Stimulated activated CD4-positive, alpha-beta T cell treated with anti-CD3 and anti-CD28 coated beads, Interleukin-1b, Interleukin-23, amount 100 ng/mL, for 48 hours (primary cell): ENCODE measurements around the gene RNF144A.

Experiments used
- DNase-seq: peaks from one replicate; pipeline ENCODE4 v3.0.0-alpha.2; 2020

The RNF144A gene

GRCh38 chr2:7048762-7049294, 131.6 kb downstream of the RNF144A start:
- DNase-seq: no peak

- no peak for DNase-seq
Observed at GRCh38 chr2:7052404-7052803, 135.2 kb downstream of the RNF144A start.

- no peak for DNase-seq
Observed at GRCh38 chr2:7053650-7054265, 136.5 kb downstream of the RNF144A start.

- no peak for DNase-seq
Observed at GRCh38 chr2:7057865-7058400, 140.7 kb downstream of the RNF144A start.

- DNase-seq: no peak
Observed at GRCh38 chr2:7060156-7060555, 142.9 kb downstream of the RNF144A start.

- DNase-seq: no peak
Observed at GRCh38 chr2:7060631-7061449, 143.6 kb downstream of the RNF144A start.

GRCh38 chr2:7061450-7061789, 144.2 kb downstream of the RNF144A start:
- no peak for DNase-seq

- no peak for DNase-seq
Observed at GRCh38 chr2:7061921-7062320, 144.7 kb downstream of the RNF144A start.

GRCh38 chr2:7063789-7064188, 146.6 kb downstream of the RNF144A start:
- DNase-seq: no peak

GRCh38 chr2:7068457-7068856, 151.2 kb downstream of the RNF144A start:
- no peak for DNase-seq

- DNase-seq: no peak
Observed at GRCh38 chr2:7070483-7070882, 153.3 kb downstream of the RNF144A start.

GRCh38 chr2:7071154-7071553, 153.9 kb downstream of the RNF144A start:
- DNase-seq: no peak

GRCh38 chr2:7071916-7072556, 154.8 kb downstream of the RNF144A start:
- no peak for DNase-seq

- no peak for DNase-seq
Observed at GRCh38 chr2:7073901-7074300, 156.7 kb downstream of the RNF144A start.

- no peak for DNase-seq
Observed at GRCh38 chr2:7075834-7076233, 158.6 kb downstream of the RNF144A start.

GRCh38 chr2:7077660-7078267, 160.6 kb downstream of the RNF144A start:
- DNase-seq: no peak

- no peak for DNase-seq
Observed at GRCh38 chr2:7083580-7084509, 166.6 kb downstream of the RNF144A start.

- DNase-seq: no peak
Observed at GRCh38 chr2:7084601-7085000, 167.4 kb downstream of the RNF144A start.

GRCh38 chr2:7089284-7089683, 172.1 kb downstream of the RNF144A start:
- no peak for DNase-seq

- DNase-seq: no peak
Observed at GRCh38 chr2:7089898-7090510, 172.8 kb downstream of the RNF144A start.

GRCh38 chr2:7093376-7093775, 176.2 kb downstream of the RNF144A start:
- no peak for DNase-seq
